HG03558 (cell line): Measurements from ENCODE around the gene PAK6.

Experiments used
- ATAC-seq: cut with Tn5 transposase; IDR thresholded peaks from one replicate; pipeline ENCODE4 v1.9.1; 2021; ENCODE audit warnings: moderate number of reproducible peaks; ENCODE audit not compliant: unreplicated experiment; ENCODE audit errors: extremely low read depth

Gene PAK6

DNA sequence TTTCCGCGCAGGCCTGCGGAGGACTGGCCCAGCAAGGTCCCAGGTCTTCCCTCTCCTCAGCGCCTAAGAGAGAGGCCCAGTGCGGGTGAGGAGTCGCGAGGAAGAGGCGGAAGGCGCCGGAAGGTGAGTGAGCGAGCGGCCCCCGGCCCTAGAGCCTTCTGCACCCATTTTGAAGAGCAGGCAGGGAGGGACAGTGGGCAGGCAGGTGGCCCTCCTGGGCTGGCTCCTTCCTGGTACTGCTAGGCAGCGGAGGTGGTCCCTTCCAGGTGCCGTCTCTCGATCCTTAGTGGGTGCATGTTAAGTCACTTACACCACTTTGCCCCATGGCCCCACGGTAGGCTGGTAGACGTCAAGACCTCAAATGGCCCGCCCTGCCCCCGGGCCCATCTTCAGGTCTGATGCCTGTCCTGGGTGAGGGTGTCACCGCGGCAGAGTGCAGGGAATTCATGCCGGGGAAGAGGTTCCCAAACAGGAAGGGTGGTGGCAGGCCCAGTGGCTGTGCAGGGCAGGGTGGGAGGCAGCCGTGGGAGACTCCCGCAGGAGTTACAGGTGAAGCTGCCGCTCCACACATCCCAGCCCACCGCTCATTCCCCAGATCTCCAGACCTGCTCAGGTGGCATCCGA lies 14.4 kb downstream of the PAK6 start:
- ATAC-seq, result no peak

DNA sequence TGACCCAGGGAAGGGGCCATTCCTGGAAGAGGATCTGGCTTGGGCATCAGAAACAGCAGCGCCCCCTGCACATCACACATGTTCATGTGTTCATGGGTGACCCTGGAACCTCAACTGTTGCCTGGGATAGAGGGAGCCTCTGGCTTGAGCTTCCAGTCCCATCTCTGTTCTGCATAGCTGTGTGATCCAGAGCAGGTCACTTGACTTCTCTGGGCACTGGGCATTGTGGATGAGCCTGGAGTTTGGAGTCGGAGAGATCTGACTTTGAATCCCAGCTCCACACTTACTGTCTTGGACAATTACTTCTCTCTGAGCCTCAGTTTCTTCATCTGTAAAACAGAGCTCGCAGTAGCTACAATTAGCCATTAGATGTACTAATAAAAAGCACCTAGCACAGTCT lies 15.6 kb downstream of the PAK6 start:
- no peak for ATAC-seq

DNA sequence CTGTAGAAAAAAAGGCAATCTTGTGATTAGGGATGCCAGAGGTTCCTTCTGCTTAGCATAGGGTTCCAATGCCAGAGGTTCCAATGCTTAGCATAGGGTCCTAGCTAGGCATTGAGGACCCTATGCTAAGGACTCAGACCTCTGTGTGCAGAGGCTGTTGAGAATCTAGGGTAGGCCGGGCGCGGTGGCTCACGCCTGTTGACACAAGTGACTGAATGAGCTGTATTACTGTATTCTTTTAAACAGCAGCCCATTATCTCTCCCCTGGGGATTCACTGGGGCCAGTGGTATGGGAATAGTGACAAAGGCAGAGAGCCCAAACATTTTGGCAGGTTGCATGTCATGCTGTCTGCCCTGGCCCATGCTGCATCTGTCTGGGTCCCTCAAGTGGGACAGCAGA lies 16.2 kb downstream of the PAK6 start:
- no peak for ATAC-seq

DNA sequence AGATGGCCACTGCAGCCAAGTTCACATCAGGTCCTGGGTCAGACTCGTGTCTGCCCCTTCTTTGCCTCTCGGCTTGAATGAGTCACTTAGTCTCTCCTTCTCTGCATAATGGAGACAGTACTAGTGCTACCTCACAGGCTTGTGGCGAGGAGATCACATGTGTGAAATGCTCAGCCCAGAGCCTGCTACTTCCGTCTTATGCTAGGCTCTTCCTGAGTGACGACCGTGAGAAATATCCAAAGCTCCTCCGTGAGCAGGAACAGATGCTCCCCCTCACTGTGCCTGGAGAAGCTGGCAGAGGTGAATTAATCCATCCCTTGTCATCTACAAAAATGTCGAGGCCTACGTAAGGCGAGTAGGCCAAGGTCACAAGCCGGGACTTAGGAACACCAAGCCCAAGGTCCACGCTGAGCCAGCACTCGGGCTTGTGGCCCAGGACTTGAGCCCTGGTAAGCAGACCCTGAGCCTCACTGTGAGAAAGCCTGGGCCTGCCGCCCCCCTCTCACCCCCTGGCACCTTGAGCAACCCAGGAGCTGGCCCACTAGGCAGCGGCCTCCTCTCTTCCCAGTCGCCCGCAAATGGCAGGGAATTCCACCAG lies 17.9 kb downstream of the PAK6 start:
- ATAC-seq, result no peak

DNA sequence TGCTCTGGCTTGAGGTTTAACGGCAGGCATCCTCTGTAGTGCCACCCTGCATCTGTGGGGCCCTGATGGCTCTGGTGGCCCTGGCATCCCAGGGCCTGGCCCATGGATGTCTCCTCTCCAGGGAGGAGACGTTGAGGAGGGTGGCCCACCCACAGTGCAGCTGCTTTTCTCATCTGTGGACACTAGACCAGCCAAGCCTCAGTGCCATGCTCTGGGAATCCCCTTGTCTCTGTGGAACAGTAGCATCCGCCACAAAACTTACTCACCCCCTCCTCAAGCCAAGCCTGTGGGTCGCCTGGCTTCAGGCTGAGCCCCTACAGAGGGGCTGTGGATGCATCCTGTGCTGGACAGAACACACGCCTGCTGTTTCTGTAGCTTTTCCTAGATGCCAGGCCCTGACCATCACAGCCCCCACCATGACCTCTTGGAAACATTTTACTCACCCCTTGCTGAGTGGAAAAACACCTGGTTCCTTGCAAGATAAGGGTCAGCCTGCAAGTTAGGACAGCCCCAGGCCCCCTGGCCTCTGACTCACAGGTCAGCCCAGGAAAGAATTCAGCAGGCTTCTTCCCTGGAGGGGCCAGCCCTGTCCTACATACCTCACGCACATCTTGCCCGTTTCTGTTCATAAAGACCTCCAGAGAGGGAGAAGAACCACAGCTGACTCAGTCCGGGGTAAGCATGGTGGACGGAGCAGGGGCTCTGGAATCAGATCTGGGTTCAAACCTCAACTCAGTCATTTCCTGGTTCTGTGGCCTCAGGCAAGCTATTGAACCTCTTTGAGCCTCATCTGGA lies 19.0 kb downstream of the PAK6 start:
- ATAC-seq, result no peak

DNA sequence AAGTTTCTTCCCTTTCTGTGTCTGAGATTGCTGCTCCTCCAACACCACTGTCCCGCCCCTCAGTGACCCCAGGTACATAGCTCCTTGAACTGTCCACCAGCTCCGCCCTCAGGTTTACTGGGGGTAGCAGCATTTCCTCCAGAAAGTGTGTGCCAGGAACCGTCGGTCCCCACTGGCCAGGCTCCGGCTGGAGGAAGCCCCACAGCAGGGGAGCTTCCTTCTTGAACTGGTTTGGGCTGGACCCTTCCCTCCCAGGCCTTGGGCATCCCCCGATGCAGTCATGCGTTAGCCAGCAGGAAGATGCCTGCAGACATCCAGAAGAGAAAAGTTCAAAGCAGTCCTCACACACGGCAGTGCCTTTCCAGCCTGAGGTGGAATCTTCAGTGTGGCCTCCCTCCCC lies 19.7 kb downstream of the PAK6 start:
- no peak for ATAC-seq

DNA sequence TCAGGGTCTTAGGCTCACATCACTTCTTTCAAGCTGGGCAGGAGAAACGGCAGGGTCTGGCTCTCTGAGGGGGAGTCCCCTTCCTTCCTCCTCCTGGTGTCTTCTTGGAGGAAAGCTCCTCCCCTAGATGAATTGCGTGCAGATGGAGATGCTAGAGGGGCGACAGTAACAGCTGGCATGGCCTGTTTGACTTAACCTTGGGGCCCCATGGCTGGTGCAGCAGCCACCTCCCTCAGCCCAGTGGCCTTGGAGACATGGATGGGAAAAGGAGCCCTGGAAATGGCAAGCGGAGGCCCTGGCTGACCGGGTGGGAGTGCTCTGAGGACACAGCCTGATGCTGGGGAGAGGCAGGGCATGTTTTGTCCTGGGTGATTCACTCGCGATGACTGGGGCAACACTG lies 20.2 kb downstream of the PAK6 start:
- no peak for ATAC-seq

DNA sequence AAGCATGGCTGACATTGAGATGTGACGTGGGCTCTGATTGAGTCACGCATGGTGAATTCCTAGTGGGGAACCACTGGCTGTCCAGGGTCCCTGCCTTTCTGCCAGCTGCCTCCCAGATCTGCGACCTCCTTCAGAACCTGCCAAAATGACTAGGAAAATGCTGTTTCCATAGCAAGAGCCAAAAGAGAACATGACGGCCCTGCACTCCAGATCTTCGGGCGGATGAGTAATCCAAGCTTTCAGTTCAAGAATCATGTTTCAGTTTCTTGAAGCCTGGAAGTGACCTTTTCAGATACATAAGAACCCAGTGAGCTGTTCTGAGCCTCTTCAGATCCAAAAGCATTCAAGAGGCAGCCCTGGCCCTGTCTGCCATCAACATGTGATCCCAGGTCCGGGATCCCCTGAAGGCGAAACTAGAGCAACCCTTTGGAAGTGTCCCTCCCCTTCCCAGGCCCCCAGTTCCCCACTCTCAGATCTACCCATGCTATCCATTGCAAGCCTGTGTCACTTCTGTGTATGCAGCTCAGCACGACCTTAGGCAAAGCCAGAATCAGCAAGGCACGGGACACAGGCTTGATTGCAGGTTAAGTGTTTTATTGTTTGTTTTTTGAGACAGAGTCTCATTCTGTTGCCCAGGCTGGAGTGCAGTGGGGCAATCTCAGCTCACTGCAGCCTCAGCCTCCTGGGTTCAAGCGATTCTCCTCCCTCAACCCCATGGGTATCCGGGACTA lies 24.3 kb downstream of the PAK6 start:
- ATAC-seq, result no peak

DNA sequence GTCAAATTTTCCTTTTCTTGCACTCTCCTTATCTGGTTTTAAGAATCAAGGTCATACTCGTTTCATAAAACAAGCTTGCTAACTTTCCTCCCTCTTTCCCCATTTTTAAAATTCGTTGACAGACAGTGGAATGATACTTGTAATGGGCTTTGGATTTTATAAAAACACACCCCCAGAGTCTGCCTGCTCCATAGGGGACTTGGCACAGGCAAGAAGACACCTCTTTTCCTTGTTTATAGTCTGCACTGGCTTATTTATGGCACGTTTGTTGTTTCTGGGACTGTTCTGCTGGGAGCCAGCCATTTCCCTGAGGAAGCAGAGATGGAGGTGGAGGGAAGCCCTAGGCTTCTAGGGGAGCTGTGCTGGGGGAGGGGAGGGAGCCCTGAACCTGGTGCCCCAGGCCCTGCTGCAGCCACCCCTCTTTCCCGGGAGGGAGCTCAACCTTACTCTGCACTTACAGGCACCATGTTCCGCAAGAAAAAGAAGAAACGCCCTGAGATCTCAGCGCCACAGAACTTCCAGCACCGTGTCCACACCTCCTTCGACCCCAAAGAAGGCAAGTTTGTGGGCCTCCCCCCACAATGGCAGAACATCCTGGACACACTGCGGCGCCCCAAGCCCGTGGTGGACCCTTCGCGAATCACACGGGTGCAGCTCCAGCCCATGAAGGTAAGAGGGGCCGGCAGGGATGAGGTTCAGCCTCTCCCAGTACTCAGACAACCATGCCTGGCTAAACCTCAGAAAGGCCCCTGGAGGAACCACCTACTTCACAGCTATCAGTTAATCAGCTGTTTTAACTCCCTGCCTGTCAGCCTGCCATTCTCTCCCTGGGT lies 25.7 kb downstream of the PAK6 start:
- no peak for ATAC-seq

DNA sequence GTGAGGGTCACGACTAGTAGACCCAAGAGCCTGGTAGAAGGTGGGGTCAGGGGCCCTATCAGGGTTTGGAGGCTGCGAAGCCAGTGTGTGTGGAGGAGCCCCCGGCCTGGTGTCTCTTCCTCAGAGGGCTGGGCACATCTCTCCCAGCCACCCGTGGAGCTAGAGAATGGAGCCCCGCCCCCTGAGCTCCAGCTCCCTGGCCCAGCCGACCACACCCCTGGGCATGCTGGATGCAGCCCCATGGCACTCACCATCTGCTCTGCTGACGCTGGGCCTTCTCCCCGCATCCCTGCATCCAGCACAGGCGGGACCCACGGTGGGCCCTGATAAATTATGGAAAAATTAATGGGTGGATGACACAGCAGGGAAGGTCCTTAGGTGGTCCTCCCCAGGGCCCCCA lies 26.5 kb downstream of the PAK6 start:
- ATAC-seq, result no peak

DNA sequence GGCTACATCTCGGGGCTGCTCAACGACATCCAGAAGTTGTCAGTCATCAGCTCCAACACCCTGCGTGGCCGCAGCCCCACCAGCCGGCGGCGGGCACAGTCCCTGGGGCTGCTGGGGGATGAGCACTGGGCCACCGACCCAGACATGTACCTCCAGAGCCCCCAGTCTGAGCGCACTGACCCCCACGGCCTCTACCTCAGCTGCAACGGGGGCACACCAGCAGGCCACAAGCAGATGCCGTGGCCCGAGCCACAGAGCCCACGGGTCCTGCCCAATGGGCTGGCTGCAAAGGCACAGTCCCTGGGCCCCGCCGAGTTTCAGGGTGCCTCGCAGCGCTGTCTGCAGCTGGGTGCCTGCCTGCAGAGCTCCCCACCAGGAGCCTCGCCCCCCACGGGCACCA lies 27.0 kb downstream of the PAK6 start:
- ATAC-seq, result no peak

DNA sequence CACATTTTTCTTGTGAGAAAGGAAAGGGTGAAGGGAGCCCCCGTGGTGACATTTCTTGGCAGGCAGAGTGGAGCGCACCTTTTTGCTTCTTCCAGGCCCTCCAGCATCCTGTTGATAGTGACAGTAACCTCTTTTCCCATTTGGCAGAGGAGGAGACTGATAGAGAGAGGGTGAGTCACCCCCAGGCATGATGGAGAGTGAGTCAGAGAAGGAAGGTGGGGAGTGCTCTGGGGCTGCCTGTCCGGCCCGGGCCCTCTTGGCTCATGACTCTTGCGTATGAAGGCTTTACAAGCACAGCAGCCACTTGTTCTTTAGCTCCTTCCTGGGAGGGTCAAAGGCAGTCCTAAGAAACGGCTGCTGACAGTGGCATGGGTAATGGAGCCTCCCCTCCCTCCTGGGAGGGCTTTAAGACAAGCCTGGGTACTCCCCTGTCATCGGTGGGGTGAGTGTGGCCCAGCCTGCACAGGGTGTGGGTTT lies 28.0 kb downstream of the PAK6 start:
- ATAC-seq, result no peak

DNA sequence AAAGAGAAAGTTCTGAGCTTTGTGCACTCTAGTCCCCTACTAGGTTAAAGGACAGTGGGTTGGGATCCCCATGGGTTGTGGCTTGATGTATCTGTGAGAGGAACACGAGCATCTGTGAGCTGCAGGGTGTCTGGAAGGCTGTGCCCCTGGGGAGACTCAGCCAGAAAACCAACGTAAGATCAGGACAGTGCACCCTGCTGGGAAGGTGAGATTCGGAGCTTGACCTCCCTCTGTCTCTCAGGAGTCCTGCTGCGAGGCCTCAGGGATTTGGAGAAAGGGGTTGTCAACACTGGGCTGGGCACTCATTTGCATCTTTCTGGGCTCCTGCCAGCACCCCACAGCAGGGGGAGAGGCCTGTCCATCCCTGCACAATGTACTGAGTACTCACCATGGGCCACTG lies 28.8 kb downstream of the PAK6 start:
- ATAC-seq, result no peak

DNA sequence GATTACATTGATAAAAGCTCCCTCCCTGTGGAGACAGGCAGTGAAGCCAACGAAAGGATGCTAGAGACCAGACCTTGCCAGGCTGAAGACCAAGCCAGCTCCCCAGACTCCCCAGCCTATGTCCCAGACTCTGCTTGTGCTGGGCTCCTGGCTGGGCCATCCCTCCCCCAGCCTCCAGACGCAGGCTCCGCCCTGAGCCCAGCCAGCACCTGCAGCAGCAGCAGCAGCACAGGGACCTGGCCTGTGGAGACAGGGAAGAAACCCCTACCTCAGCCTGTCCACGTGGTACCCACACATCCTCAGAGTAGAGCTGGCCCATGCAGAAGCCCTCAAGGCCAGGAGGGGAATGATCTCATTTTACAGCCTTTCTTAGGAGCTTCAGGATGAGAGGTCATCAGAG lies 30.7 kb downstream of the PAK6 start:
- no peak for ATAC-seq

DNA sequence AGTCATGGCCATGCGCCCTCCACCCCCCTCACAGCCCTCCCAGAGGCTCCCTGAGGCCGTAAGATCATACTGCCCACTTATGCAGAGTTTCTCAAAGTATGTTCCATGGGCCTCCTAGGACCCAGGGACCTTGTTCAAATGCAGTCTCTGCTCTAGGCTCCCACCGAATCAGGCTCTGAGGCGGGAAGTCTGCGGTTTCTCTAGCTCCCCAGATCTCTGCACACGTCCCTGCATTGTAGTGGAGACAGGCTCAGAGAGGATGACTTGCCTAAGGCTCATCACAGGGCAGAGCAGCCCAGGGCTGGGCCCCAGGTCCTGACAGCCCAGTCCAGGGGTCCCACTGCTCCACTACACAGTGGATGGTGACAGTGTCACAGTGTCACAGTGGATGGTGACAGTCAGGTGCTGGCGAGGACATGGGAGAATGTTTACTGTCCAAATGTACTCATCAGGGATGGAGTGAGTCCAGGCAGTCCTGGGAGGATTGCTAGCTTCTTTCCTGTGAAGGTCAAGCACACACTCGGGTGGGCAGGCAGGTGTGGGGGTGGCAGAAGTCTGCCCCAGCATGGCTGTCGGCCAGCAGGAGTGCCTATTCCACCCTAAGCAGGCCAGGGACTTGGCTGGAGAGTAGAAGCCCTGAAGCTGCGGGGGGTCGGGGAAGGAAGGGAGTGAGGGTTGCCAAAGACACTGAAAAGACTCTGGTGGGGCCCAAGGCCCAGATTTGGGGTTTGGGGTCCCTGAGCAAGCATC lies 31.6 kb downstream of the PAK6 start:
- no peak for ATAC-seq

DNA sequence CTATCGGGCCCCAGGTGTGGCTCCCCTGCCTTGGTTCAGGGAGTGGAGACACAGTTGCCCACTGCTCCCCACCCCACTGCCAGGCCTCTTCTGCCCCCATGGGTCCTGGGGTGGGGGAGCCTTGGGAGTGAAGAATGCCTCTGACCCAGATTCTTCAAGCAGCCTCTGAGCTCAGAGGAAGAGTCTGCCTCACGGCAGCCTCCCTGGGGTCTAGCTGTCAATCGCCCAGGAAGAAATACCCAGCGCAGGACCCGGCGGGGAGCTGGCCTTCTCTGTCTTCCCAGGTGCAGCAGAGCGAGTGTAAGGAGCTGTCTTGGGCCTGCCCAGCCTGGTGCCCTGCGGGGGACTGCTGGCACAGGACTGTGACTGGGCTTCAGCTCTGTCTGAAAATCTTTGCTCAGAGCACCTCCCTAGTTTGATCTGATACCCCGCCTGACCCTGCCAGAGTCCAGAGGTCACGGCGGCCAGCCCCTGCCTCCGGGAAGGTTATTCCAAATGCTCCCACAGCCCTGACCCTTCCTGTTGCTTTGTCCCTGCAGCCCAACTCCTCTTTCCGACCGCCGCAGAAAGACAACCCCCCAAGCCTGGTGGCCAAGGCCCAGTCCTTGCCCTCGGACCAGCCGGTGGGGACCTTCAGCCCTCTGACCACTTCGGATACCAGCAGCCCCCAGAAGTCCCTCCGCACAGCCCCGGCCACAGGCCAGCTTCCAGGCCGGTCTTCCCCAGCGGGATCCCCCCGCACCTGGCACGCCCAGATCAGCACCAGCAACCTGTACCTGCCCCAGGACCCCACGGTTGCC lies 33.0 kb downstream of the PAK6 start:
- ATAC-seq, result no peak

DNA sequence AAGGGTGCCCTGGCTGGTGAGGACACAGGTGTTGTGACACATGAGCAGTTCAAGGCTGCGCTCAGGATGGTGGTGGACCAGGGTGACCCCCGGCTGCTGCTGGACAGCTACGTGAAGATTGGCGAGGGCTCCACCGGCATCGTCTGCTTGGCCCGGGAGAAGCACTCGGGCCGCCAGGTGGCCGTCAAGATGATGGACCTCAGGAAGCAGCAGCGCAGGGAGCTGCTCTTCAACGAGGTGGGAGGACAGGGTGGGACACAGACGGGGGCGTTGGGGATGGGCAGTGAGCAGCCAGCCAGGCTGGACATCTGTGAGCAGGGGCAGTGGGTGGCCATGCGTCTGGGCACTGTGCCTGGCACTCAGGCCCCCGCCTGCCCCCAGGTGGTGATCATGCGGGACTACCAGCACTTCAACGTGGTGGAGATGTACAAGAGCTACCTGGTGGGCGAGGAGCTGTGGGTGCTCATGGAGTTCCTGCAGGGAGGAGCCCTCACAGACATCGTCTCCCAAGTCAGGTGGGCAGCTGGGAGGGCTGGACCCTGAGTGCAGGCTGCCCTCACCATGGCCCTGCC lies 33.7 kb downstream of the PAK6 start:
- ATAC-seq, result no peak

DNA sequence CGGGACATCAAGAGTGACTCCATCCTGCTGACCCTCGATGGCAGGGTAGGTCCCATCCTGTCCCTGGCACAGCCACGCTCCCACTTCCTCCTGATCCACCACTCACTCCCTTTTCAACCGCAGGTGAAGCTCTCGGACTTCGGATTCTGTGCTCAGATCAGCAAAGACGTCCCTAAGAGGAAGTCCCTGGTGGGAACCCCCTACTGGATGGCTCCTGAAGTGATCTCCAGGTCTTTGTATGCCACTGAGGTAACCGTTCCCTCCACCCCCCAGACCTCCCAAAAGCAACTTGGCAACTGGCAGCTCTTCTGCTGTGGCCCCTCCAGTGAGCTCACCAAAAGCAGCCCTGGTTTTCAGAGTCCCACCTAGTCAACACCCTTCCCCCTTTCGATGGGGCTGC lies 34.6 kb downstream of the PAK6 start:
- ATAC-seq, result no peak
